GM18520 (cell line): ENCODE data around the gene AKAP6.

Source experiments
- ATAC-seq: cut with Tn5 transposase; IDR thresholded peaks from one replicate; pipeline ENCODE4 v1.9.1; 2021; ENCODE audit not compliant: unreplicated experiment

Gene AKAP6

GRCh38 chr14:32330351-32331111 lies 1.4 kb downstream of the AKAP6 start:
- ATAC-seq, result no peak

GRCh38 chr14:32331206-32331605 lies 2.1 kb downstream of the AKAP6 start:
- ATAC-seq, result no peak

- no peak for ATAC-seq
Measured at GRCh38 chr14:32332415-32333316, 3.6 kb downstream of the AKAP6 start.

DNA sequence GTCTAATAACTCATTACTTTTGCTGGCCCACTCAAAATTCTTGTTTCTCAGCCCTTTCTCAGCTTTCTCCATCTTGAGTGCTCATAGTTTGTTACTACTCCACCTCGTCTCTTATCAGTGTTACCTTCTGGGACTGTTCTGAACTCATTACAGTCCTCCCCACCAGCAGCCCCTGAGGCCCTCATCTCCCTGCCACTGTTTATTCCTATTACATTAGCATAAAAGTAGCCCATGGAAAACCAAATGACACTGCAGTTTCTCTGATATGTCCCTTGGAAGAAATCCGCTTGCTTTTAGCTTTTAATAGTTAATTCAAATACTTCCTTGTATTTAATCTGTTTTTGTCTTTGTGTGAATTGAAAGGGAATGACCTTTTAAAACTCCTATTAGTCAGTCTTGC lies 7.6 kb downstream of the AKAP6 start:
- ATAC-seq, result no peak

DNA sequence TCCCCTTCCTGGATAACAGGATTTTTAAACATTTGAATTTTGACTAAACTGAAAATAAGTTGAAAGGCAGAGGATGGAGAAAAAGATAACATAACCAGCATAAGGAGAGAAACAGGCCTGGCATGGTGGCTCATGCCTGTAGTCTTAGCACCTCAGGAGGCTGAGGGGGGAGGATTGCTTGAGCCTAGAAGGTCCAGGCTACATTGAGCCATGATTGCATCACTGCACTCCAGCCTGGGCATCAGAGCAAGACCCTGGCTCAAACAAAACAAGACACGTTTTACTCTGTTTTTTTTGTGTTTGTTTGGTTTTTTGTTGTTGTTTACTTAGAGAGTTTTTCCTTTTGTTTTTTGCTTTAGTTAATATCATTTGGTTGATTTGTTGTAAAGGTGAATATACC lies 8.7 kb downstream of the AKAP6 start:
- ATAC-seq, result no peak

DNA sequence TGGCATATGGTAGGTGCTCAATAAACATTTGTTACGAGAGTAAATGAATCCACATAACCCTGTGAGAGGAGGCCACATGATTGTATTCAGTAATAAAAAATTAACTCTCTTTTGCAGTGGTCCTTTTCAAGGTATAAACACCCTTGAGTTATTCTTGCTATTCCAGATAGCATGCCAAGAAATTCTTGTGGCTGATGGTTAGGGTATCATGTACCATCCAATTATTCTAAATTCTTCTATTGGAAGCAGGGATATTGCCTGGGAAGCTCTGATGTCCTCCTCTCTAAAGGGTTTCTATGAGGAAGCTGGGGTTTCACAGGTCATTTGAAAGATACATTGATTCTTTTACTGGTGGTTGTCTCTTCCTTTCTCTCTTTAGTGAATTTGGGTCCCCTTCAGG lies 10.1 kb downstream of the AKAP6 start:
- ATAC-seq, result no peak

DNA sequence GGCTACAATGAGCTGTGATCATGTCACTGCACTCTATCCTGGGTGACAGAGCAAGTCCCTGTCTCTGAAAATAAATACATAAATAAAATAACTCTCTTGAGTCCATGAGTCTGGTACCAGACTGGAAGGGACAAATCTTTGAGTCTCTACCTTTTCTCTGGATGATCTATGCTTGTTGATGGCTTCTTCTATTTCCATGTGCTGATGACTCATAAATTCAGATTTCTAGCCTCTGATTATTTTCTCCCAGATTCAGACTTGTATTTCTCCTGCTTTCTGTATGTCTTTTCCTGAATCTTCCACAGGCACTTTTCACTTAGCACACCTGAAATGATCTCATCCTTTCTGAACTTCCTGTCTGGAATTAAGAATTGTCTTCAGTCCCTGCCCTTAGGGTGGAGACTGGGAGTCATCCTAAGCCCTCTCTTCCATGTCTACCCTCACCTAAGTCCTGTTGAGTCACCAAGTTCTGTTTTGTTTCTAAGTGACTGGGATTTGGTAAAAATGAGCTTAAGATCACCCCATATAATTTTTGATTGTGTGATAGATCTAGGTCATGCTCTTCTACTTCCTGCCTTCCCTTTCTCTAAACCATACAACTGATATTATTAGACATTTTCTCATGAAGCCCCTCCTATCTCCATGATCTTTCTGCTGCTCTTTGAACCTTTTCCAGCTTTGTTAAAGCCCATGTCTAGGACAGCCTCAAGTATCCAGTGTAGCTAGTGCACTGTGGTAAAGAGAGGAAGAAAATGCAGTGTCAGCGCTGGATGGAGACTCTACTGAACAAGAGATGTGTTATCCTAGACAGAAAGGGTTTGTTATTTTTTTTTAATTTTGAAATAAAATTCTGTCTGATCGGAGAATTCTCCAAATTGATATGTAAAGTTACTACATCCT lies 13.1 kb downstream of the AKAP6 start:
- ATAC-seq, result no peak

DNA sequence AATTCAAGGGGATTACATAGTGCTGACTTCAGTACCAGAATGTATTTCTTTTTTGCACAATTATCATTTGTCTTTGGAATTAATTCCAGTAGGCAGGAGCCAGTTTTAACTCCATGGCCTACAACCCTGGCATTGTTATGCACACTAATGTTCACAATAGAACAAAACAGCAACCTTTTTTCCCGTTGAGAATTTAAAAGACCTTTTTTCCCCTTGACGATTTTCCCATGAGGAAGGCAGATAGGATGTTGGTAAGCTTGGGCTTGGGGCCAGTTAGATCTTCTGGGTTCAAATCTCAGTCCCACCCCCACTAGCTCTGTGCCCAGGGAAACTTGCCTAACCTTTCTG lies 13.7 kb downstream of the AKAP6 start:
- no peak for ATAC-seq

DNA sequence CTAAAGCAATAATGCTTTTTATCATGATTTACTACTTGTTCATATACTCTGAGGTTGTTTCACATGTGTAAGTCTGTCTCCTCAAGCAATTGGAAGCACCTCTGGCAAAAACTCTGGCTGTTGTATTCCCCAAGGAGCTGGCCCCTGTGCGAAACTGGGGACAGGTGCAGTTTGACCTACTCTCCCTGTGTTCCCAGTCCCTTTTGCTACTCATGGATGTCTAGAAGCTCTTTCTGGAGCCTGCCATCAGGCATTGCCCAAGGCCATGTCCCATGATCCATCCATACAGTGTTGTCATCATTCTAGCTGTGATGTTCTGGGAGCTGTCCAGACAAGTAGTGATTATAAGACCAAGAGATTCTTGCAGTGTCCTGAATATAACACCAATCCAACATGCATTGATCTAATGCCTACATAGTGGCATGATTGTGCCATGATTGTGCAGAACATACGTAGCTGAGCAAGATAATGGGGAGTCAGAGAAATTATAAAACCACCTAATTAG lies 14.9 kb downstream of the AKAP6 start:
- no peak for ATAC-seq

GRCh38 chr14:32345311-32345791 lies 16.3 kb downstream of the AKAP6 start:
- ATAC-seq, result no peak

DNA sequence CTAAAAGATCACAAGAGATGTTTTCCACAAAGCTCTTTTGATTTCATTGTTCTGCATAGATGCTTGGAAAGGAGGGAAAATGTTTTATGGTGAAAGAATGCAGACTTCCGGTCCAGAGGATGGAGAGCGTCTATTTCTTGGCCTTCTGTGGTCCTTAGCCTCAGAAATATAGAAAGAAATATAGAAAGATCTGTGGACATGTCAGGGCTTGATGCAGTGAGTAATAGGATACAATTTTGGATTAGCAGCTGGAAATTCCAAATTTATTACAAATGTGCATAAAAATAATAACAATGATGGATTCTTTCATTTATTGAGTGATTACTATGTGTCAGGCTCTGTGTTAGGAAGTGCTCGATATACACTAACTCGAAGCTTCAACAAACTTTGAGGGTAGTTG lies 20.2 kb downstream of the AKAP6 start:
- ATAC-seq, result no peak

GRCh38 chr14:32350020-32350419 lies 20.9 kb downstream of the AKAP6 start:
- ATAC-seq, result peak; percentile 96

GRCh38 chr14:32352631-32353030 lies 23.5 kb downstream of the AKAP6 start:
- ATAC-seq, result no peak

DNA sequence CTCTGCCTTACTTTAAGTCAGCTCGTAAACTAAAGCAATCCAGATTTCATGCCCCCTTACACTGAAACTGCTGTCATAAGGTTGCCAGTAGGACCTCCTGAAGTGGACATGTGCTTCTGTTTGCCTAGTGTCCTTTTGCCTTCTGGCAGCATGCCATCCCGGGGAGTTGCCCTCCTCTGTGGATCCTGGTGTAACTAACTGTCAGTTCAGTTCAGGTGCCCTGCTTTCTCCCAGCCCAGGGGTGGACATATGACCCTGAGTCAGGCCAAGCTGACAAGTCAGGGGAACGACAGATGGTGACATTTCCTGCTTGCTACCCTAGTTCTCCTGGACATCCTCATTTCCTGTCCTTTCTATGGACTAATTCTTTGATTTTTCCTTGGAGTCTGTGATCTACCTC lies 25.6 kb downstream of the AKAP6 start:
- no peak for ATAC-seq

DNA sequence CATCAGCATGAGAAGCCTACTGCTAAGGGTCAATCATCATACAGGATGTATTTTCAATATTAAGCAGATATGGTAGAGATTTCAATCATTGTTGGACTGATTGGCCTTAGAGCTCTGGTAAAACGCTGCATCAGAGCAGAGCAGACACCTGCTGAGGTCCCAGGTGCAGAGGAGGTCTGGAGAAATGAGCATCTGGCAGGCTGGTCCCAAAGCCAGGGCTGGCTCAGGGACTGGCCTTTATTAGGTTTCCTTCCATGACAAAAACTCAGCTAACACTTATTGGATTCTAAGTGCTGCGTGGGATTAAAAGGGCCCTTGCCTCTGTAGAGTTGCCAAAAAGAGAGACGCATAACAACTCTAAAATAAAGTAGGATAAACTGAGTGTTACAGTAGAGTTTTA lies 29.7 kb downstream of the AKAP6 start:
- no peak for ATAC-seq

GRCh38 chr14:32361674-32362073 lies 32.6 kb downstream of the AKAP6 start:
- no peak for ATAC-seq

DNA sequence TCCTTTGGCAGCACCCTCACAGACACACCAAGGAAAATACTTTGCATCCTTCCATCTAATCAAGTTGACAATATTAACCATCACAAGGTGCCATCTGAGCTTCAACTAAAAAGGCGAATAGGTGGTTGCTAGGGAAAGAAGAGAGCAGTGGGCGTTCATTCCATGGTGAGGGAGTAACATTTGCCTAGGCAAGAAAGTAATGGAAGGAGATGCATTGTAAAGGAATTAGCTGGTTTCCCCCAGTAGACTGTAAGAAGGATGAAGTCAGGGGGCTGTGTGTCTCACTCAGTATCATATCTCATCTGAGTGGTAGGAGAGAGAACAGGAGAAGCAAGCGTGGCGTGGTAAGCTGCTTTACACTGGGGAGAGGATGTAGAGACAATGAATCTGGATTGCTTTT lies 34.7 kb downstream of the AKAP6 start:
- ATAC-seq, result no peak

DNA sequence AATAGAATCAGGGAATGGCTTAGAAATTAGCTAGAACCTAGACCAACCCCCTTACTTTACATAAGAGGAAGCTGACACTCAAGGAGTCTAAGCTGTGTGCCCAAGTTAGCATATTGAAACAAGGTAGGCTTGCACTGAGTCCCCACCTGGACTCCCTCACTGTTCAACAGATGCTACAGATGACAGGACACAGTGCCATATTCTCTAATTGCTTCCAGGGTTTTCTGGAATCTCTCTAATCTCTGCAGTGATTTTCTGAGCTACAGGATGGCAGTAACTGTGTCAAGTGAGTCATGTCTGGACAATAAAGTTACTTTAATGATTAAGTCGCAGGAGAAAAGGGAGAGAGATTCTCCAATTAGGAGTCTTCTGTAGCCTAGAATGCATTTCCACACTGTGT lies 35.8 kb downstream of the AKAP6 start:
- no peak for ATAC-seq

DNA sequence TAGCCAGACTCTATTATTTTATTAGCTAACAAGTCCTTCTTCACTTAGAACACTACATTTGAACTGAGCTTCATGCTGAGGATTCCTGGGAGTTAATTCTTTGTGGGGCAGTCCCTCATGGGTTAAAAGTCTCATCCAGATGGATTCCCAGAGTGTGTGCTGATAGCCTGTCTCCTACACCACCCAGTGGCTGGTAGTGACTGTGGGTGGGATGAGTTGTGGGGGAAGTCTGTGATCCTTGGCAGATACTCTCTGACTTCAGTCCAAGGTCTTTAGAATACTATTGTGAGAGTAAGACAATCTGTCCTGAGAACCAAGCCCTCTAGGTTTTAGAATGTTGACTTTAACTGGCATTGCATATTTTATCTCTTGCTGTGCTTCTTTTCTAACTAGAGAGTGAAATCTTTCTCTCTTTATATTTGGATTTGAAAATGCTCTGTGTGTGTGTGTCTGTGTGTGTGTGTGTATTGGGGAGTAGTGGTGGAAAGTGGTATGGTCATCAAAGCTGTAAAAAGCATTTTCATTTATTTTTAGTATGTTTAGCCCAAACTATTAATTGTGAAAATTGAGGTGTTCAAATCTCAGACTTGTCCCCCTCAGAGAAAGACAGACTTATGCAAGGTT lies 37.3 kb downstream of the AKAP6 start:
- ATAC-seq, result no peak

DNA sequence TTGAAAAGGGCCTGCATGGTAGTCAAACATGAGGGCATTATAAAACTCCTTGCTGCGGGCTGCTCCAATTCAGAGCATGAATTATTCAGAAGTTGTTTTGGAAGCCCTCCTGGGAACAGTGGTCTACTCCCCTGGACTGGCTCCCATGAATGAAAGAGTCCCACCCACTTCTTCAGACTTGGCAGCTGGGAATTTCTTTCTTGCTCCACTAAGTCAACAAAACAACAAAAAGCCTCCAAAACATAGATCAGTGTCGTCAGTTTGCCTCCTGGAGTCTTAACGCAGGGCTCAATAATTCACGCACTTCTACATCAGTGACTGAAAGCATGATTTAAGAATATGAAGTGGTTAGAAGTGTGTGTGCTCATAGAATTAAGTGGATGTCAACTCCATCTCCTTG lies 37.9 kb downstream of the AKAP6 start:
- ATAC-seq, result no peak

GRCh38 chr14:32367516-32367915 lies 38.4 kb downstream of the AKAP6 start:
- no peak for ATAC-seq
